Renal cortex interstitium (tissue), 11 donors: ENCODE data around the gene CSRP1. TPM values are rescaled to one million over a fixed set of nuclear protein-coding genes. Genes with fewer than 3 reads are reported as not detected.

Experiments used
- DNase-seq, 11 donors: peaks; one replicate each; pipeline ENCODE4 v3.0.0-alpha.2; 2013; ENCODE audit warnings: low read depth in 9 of 11, low spot score in 4 of 11; ENCODE audit errors: extremely low read depth in 1 of 11
- polyA plus RNA-seq, 3 donors: library from polyadenylated mRNA; unstranded; fragments of 120-200 nt; gene quantifications; one replicate each; pipeline ENCODE4 v1.2.1, GENCODE V29; 2013; ENCODE audit not compliant: insufficient read length in 3 of 3

The CSRP1 gene
- polyA plus RNA-seq, 3 donors, result 146 to 154 (median 149) TPM

DNA sequence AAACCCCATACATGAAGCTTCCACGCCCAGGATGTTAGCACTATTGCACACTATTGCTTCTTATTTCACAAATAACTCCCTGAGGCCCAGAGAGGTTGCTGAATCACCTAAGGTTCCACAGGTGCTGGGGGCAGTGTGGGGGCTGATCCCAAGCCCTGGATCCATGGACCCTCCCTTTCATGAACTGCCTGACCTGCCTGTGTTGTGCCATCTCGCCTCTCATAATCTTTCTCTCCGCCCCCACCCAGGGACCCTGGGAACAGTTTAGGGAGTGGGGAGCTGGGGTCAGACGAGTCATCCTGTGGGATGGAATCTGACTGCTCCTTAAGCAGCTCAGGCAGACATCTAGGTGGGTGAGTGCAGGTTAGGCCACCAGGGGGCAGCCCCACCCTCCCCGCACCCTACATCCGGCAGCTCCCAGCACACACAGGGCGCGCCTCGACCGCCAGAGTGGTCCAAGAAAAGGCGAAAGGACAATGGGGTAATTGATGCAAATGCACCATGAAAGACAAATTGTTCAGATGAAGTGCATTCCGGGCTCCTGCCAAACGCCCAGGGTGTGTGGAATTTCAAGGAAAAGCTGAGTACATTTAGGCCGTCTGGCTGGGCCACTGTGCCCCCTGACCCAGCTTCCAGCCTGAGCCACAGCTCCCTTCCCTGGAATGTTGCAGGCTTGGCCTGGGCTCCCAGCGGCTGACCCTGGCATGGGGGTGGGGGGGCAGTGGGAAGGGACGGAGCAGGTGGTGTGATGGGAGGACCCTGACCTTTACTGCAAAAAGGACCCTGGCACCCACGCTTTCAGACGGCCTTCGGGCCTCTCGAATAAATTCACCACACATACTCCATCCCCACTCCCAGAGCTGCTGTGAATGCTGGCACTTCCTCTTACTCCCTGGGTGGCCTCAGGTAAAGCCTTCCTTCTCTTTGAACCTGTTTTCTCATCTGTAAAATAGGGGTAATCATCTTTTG lies 58.7 kb downstream of the CSRP1 start:
- DNase-seq, result peak in 1 of 11 donors; percentile 34

DNA sequence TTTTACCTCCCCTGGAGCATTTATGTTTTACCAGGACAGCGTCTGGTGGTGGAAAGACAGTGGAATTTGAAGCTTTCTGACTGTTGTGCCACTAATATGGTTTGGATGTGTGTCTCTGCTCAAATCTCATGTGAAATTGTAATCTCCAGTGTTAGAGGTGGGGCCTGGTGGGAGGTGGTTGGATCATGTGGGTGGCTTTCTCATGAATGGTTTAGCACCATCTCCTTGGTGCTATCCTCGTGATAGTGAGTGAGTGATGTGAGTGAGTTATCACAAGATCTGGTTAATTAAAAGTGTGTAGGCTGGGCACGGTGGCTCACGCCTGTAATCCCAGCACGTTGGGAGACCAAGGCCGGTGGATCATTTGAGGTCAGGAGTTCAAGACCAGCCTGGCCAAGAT lies 61.6 kb downstream of the CSRP1 start:
- DNase-seq, result no peak

DNA sequence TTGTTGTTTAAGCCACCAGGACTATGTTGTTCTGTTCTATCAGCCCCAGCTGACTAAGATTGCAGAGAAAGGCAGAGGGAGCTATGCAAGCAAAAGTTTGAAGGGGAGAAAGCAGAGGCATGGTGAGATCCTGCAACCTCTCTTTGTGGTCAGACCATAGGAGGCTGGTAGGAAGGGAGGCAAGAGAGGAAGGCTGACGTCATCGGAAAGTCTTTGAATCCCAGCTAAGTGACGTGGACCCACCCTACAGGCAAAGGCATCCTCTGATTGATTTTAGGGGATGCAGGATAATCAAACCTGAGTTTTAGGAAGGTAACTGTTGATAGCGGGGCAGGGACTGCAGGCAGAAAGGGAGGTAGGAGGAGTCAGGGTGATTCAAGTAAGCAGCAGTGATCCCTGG lies 62.1 kb downstream of the CSRP1 start:
- no peak for DNase-seq

DNA sequence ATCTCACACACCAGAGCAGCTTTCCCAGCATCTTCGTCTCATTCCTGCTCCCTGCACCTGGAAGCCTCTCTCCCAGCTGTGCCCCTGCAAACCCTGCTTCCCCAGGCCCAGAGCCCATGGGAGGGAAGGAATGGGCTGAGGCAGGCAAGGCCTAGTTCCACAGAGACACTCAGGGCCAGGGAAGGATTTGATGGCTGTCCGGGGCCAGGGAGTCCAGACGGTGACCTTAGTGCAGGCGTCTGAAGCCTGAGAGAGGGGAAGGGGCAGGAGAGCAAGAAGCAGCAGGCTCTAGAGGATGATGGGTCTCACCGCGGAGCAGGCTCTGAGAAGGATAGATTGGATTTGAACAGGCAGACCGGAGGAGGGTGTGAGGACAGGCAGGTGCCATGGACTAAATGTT lies 63.2 kb downstream of the CSRP1 start:
- DNase-seq, result no peak

DNA sequence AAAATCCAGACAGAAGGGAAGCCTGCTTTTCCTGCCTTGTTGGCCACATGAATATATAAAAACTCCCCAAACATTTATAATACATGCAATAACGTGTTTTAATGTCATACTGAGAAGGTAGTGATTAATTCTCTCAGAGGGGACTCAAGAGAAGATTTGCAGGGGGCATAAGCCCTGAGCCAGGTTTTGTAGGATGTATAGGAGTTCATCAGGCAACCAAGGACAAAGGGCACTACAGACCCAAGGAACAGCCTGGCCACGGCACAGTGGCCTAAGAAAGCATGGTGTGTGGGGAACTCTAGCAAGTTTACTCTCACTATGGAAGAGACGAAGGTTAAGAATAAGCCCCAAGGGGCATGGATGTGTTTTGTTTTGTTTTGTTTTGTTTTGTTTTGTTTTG lies 70.0 kb downstream of the CSRP1 start:
- DNase-seq, result no peak

DNA sequence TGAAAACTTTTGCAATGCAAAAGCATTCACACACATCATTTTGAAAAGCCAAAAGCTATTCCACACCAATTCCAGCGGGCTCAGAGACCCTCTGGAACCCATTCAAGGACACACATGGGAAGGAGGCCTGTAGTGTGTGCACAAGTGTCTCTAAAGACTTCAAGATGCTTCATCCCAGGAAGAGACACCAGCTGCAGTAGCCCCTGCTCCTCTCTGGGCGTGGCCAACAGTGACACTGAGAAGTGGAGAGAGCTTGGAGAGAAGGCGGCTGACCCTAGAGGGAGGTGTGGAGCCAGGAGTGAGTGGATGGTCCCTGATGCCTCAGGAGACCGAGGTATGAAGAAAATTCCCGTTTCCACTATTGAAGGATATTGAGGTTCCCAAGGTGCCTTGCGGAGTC lies 70.5 kb downstream of the CSRP1 start:
- DNase-seq, result no peak

DNA sequence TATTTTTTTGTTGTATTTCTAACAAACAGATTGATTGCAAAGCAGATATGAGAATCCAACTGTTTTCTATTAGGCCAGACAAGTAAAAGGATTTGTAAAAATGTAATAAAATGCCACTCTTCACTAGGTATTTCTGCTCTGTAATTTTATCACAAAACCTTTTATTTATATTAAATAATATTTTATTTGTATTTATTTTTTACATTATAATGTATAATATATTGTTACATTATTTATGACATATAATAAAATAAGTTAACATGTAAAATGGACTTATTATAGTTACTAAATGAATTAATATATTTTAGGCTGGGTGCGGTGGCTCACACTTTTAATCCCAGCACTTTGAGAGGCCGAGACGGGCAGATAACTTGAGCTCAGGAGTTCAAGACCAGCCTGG lies 72.7 kb downstream of the CSRP1 start:
- no peak for DNase-seq

DNA sequence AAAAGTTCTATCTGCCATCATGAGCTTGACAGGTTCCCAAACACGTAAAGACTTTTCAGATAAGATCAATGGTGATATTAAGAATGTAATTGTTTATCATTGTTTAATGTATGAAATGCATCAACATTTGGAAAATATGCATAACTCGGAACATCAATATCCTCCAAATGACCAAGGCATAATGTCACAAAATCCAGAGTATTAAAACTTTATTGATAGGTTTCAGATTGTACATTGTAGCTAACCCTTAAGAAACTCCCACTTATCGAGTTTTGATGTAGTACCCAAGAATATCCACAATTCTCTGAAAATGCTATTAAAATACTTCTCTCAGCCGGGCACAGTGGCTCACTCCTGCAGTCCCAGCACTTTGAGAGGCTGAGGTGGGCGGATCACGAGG lies 73.3 kb downstream of the CSRP1 start:
- no peak for DNase-seq

Other genes with a start within 250 kb of the CSRP1 start
- gene PKP1, start 223.6 kb downstream of the CSRP1 start, polyA plus RNA-seq, result under 1 TPM; 0.06 to 0.09 (median 0.08) TPM
- gene TNNT2, start 129.4 kb downstream of the CSRP1 start, polyA plus RNA-seq, result 10 to 100 TPM; 56.2 to 62.7 (median 59.5) TPM
- gene LAD1, start 107.8 kb downstream of the CSRP1 start, polyA plus RNA-seq, result 10 to 100 TPM; 25.6 to 31.4 (median 26.9) TPM
- gene TNNI1, start 85.4 kb downstream of the CSRP1 start, polyA plus RNA-seq, result 10 to 100 TPM; 45.5 to 71.2 (median 62.5) TPM
- 10 to 100 TPM in 2 of 3 donors, 1 to 10 TPM in 1; 8.3 to 15.4 (median 11.7) TPM for gene PHLDA3, start 37.9 kb downstream of the CSRP1 start, polyA plus RNA-seq
- 10 to 100 TPM; 20.0 to 23.1 (median 21.4) TPM for gene NAV1, start 32.0 kb upstream of the CSRP1 start, polyA plus RNA-seq